Epidermal melanocyte (primary cell): ENCODE measurements around the gene CBLB.

ENCODE experiments used
- DNase-seq: peaks from one replicate; pipeline ENCODE4 v3.0.0; 2011; ENCODE audit warnings: low spot score; ENCODE audit not compliant: insufficient read length

Gene CBLB

GRCh38 chr3:105626739-105627138 is 242.1 kb downstream of the CBLB start:
- no peak for DNase-seq

GRCh38 chr3:105622169-105622568 is 246.6 kb downstream of the CBLB start:
- DNase-seq: no peak

DNA sequence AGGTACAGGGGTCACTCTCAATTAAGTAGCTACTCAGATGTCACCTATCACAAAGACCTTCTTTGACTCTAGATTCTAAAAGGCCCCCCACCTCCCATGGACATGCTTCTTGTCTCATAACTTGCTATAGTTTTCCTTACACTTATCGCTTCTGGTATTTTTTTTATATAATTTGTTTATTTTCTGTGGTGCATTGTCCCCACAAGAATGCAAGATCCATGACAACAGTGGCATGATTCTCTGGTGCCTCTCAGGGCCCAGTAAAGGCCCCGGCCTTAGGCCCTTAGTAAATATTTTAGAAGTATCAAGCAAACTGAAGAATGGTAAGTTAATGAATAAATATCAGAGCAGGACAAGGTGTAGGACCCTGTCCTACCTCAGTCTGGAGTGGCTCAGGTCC is 248.6 kb downstream of the CBLB start:
- no peak for DNase-seq

DNA sequence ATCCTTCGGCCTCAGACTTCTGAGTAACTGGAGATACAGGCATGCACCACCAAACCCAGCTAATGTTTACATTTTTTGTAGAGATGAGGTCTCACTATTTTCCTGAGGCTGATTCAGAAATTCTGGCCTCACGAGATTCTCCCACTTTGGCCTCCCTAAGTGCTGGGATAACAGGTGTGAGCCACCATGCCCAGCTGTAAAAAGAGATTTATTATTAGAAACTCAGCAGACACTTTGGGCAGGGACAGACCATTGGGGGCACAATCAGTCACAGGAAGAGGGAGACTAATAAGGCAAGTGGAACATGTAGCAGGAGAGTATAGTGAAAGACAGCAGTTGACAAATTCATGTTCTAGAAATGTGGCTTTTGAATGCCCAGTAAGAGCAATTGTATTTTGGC is 249.2 kb downstream of the CBLB start:
- DNase-seq: no peak

DNA sequence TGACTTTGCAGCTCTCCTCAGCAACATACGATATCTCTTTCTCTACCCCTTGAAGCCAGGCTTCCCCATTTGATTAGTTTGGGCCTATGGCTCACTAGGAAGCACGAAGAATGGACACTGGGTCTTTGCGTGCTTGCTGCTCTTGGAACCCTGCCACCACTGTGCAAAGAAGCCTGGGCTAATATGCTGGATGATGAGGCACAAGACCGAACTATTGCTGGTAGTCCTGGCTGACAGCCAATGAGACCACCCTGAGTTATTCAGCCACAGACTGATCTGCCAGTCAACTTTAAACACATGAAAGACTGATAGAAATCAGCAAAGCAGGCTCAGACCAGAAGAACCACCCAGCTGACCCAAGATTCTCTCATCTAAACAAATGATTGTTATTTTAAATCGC is 250.3 kb downstream of the CBLB start:
- DNase-seq: no peak

- no peak for DNase-seq
Measured at GRCh38 chr3:105616374-105617121, 252.3 kb downstream of the CBLB start.

- no peak for DNase-seq
Measured at GRCh38 chr3:105615814-105616213, 253.0 kb downstream of the CBLB start.

DNA sequence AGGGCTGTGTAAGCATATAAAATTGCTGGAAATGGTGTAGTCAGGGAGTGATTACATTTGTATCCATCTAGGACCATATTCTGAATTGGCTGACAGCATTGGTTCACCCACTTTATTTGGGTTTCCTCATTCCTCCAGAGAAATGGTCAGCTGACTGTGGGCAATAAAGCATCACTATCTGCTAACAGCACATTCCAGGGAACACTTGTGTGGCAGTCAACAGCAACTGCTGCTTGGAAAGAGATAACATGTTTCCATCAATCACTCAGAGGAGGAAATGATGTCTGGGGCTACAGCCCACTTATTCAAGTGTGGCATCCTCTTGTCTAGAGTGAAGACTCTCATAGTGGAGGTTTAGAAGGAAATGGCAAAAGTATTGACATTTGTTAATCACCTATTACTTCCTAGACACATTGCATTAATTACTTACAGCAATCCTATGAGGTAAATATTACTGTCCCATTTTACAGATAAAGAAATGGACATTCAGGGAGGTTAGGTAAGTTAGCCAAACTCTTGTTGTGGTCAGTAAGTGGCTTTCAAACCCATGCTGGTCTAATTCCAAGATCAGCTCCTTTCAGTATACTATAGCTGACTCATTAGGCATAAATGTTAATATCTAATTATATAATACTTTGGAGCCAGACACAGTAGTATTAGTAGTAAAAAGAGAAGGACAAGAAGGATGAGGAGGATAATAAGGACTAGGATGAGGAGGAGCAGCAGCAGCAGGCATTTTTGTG is 254.4 kb downstream of the CBLB start:
- no peak for DNase-seq

- no peak for DNase-seq
Measured at GRCh38 chr3:105613120-105613519, 255.7 kb downstream of the CBLB start.

GRCh38 chr3:105611304-105612192 is 257.3 kb downstream of the CBLB start:
- no peak for DNase-seq

GRCh38 chr3:105610473-105610872 is 258.3 kb downstream of the CBLB start:
- no peak for DNase-seq

DNA sequence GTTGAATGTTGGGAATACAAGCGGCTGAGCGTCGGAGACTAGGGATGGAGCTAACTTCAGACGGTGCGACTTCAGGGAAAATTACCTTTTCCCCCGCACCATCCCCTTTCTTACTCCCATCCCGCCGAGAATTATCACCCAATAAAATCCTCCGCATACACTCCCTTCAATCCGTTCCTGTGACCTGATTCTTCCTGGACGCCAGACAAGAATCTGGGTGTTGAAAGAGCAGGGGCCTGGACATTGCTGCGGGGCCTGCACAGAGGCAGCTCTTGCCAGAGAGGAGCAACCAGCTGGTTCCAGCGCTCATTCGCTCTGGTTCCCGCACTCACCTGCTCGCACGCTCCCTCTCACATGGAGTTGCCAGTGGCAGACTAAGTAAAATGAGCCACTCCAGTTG is 260.2 kb downstream of the CBLB start:
- DNase-seq: no peak

DNA sequence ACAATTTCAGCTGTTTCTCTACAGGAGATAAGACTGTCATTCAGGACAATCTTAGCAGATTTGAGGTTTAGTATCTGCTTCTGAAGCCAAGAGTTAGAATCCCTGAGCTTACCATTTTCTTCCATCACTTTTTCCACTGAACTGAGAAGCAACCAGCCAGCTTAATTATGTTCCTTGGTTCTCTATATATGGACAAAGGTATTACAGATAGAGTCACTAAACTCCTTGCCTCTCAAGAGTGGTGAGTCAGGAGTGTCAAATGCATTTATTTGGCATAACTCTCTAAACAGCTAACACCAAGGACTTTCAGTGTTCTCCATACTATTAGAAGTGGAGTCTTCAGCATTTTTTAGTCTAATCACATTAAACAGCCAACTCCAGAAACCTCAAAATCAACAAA is 262.8 kb downstream of the CBLB start:
- no peak for DNase-seq
